DND-41 (cell line): Measurements from ENCODE around the gene HIVEP1.
A peak's percentile ranks its signal among the peaks of the same experiment; 100 is the strongest.

Source experiments
- ATAC-seq: fragments of 200-7000 bp; cut with Tn5 transposase; 3 replicates; pipeline ENCODE4 v1.9.1; 2021; ENCODE audit warnings: low read depth; ENCODE audit not compliant: insufficient read depth
- DNase-seq: peaks from one replicate; pipeline ENCODE4 v3.0.0-alpha.2; 2020
- H2AFZ ChIP-seq: 2 replicates; pipeline ENCODE4 v1.6.0; 2012; ENCODE audit warnings: low read depth, low read length
- H3K27ac ChIP-seq: 2 replicates; pipeline ENCODE4 v1.5.1; 2012; ENCODE audit warnings: low read length, inconsistent platforms
- H3K27me3 ChIP-seq: fragments of 200-600 bp; sonication (generic); 2 replicates; pipeline ENCODE4 v1.6.0; 2012; ENCODE audit warnings: low read length, mild to moderate bottlenecking, inconsistent platforms; ENCODE audit not compliant: insufficient read depth, poor library complexity
- H3K36me3 ChIP-seq: 2 replicates; pipeline ENCODE4 v1.5.1; 2012; ENCODE audit warnings: low read length, inconsistent platforms; ENCODE audit not compliant: insufficient read depth
- H3K4me1 ChIP-seq: 2 replicates; pipeline ENCODE4 v1.5.1; 2012; ENCODE audit warnings: mild to moderate bottlenecking, low read length; ENCODE audit not compliant: insufficient read depth
- H3K4me2 ChIP-seq: 2 replicates; pipeline ENCODE4 v1.6.0; 2012; ENCODE audit warnings: mild to moderate bottlenecking, moderate library complexity, low read length, inconsistent platforms; ENCODE audit not compliant: insufficient read depth
- H3K4me3 ChIP-seq, 2 experiments: fragments of 200-600 bp in 1 of 2; shearing (Covaris generic) in 1 of 2; 2 replicates each; pipeline ENCODE4 v1.5.1; 2012 to 2016; ENCODE audit warnings: inconsistent platforms in 2 of 2, low read length in 2 of 2, mild to moderate bottlenecking in 2 of 2, low read depth in 1 of 2, moderate library complexity in 1 of 2
- H3K79me2 ChIP-seq: 2 replicates; pipeline ENCODE4 v1.6.0; 2012; ENCODE audit warnings: low read length, inconsistent platforms; ENCODE audit not compliant: insufficient read depth
- H3K9ac ChIP-seq: 2 replicates; pipeline ENCODE4 v1.6.0; 2012; ENCODE audit warnings: low read depth, mild to moderate bottlenecking, inconsistent platforms, low read length, moderate library complexity
- H3K9me3 ChIP-seq: 2 replicates; pipeline ENCODE4 v1.5.1; 2012; ENCODE audit warnings: low read length, moderate library complexity, mild to moderate bottlenecking, inconsistent platforms; ENCODE audit not compliant: insufficient read depth, severe bottlenecking
- H4K20me1 ChIP-seq: 2 replicates; pipeline ENCODE4 v1.6.0; 2012; ENCODE audit warnings: low read length; ENCODE audit not compliant: insufficient read depth
- EZH2 ChIP-seq: IDR thresholded peaks from 3 replicates; pipeline ENCODE4 v1.6.1; 2012; ENCODE audit warnings: borderline replicate concordance, low read depth, mild to moderate bottlenecking, moderate library complexity, low read length, inconsistent platforms; ENCODE audit not compliant: severe bottlenecking
- TF ChIP-seq, protein P1 (sequence below): IDR thresholded peaks from 2 replicates; pipeline ENCODE4 v1.5.1; 2012; ENCODE audit warnings: borderline replicate concordance, low read length, moderate library complexity, mild to moderate bottlenecking; ENCODE audit not compliant: poor library complexity, severe bottlenecking; ENCODE audit errors: extremely low read depth

Gene HIVEP1

GRCh38 chr6:12163149-12163548 lies 151.0 kb downstream of the HIVEP1 start:
- H3K9me3 ChIP-seq, result no peaks in the 10 kb centered on the region
- H3K79me2 ChIP-seq, result no peaks in the 10 kb centered on the region
- ATAC-seq (peak; percentile 100), DNase-seq (peak; percentile 79)
- peaks cover 16% of the 10 kb centered on the region for H3K4me1 ChIP-seq
- peaks cover 3% of the 10 kb centered on the region; the same call in 1 of the 2 replicates for H3K36me3 ChIP-seq
- H3K9ac ChIP-seq, result no peak overlapping the region
- no peak for TF ChIP-seq EZH2
- TF ChIP-seq, protein P1, sequence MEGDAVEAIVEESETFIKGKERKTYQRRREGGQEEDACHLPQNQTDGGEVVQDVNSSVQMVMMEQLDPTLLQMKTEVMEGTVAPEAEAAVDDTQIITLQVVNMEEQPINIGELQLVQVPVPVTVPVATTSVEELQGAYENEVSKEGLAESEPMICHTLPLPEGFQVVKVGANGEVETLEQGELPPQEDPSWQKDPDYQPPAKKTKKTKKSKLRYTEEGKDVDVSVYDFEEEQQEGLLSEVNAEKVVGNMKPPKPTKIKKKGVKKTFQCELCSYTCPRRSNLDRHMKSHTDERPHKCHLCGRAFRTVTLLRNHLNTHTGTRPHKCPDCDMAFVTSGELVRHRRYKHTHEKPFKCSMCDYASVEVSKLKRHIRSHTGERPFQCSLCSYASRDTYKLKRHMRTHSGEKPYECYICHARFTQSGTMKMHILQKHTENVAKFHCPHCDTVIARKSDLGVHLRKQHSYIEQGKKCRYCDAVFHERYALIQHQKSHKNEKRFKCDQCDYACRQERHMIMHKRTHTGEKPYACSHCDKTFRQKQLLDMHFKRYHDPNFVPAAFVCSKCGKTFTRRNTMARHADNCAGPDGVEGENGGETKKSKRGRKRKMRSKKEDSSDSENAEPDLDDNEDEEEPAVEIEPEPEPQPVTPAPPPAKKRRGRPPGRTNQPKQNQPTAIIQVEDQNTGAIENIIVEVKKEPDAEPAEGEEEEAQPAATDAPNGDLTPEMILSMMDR, result no peak
- no peaks in the 10 kb centered on the region for H3K27me3 ChIP-seq
- no peak overlapping the region for H3K4me3 ChIP-seq
- H3K4me2 ChIP-seq, result no peak overlapping the region
- no peak overlapping the region for H2AFZ ChIP-seq
- H3K27ac ChIP-seq, result no peak overlapping the region
- H4K20me1 ChIP-seq, result 0 out of 2 replicates have a peak, but pooled peaks cover 6% of the 10 kb centered on the region

- Histone ChIP-seq H3K4me2 (no peak overlapping the region), H3K27me3 (no peaks in the 10 kb centered on the region), H2AFZ (no peak overlapping the region), H3K4me3 (no peak overlapping the region), H4K20me1 (0 out of 2 replicates have a peak, but pooled peaks cover 6% of the 10 kb centered on the region), H3K79me2 (no peaks in the 10 kb centered on the region), H3K9me3 (no peaks in the 10 kb centered on the region), H3K4me1 (peaks cover 16% of the 10 kb centered on the region), H3K36me3 (peaks cover 3% of the 10 kb centered on the region; the same call in 1 of the 2 replicates), H3K27ac (no peak overlapping the region), H3K9ac (no peak overlapping the region)
- ATAC-seq (no peak), DNase-seq (no peak)
- no peak for TF ChIP-seq EZH2
- TF ChIP-seq, protein P1, result no peak
Observed at GRCh38 chr6:12163744-12164507, 151.8 kb downstream of the HIVEP1 start.

GRCh38 chr6:12164508-12164770 lies 152.3 kb downstream of the HIVEP1 start:
- TF ChIP-seq, protein P1, result no peak
- TF ChIP-seq EZH2, result no peak
- no peaks in the 10 kb centered on the region for H3K9me3 ChIP-seq
- no peak overlapping the region for H3K9ac ChIP-seq
- no peak overlapping the region for H3K27ac ChIP-seq
- no peaks in the 10 kb centered on the region for H3K79me2 ChIP-seq
- ATAC-seq (no peak), DNase-seq (no peak)
- peaks cover 3% of the 10 kb centered on the region; the same call in 1 of the 2 replicates for H3K36me3 ChIP-seq
- H3K27me3 ChIP-seq, result no peaks in the 10 kb centered on the region
- H3K4me2 ChIP-seq, result no peak overlapping the region
- peaks cover 16% of the 10 kb centered on the region for H3K4me1 ChIP-seq
- no peak overlapping the region for H2AFZ ChIP-seq
- no peak overlapping the region for H3K4me3 ChIP-seq
- H4K20me1 ChIP-seq, result 0 out of 2 replicates have a peak, but pooled peaks cover 6% of the 10 kb centered on the region
